Hepatic stellate cell (primary cell): ENCODE measurements around the gene AUTS2.
"Not testable (repeated sequence)": the region's sequence is repeated elsewhere in the genome, so short reads cannot be mapped to it uniquely, and the experiment has no call there.

Source experiments
- DNase-seq: peaks from one replicate; pipeline ENCODE4 v3.0.0; 2011; ENCODE audit warnings: low spot score

Gene AUTS2

DNA sequence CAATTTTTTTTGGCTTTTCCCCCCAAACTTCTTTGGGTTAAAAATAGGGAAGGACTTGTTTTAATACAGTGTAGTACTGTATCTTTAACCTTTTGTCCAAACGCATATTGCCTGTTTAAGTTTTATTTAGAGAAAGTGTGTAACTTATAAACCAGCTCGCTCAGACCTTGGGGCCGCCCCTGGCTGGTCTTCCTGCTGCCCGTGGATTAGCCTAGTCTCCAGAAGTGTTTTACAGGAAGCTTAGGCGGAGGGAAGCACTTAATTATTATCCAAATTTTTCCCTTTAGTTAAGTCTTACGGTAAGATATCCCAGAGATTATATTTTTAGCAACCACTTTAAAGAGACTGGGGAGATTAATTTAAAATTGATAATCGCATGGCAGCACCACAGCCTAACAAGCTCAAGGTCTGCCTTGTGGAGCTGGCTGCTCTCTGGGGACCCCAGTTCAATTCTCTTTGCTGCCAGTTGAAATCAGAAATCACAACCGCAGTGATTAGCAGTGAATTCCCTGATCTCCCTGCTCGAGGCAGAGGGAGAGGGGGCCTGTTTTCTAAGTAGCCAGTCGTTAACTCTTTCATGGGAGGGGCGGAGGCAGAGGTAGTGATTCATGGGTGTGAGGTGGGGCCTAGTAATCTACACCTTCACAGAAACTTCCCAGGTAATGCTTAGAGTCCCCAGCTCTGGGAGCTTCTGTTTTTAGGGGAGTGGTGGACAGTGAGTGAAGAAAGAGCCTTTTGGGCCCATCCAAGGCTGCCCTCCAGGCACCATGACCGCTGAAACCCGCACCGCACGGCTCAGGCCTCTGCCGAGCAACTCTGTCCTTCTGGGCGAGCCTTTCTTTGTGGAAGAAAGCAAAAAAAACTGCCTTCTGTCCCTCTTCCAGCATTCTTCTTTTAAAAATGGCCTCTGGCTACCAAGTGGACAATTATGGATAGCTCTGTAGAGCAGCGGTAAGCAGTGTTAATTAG, 984.9 kb downstream of the AUTS2 start:
- DNase-seq, result no peak

DNA sequence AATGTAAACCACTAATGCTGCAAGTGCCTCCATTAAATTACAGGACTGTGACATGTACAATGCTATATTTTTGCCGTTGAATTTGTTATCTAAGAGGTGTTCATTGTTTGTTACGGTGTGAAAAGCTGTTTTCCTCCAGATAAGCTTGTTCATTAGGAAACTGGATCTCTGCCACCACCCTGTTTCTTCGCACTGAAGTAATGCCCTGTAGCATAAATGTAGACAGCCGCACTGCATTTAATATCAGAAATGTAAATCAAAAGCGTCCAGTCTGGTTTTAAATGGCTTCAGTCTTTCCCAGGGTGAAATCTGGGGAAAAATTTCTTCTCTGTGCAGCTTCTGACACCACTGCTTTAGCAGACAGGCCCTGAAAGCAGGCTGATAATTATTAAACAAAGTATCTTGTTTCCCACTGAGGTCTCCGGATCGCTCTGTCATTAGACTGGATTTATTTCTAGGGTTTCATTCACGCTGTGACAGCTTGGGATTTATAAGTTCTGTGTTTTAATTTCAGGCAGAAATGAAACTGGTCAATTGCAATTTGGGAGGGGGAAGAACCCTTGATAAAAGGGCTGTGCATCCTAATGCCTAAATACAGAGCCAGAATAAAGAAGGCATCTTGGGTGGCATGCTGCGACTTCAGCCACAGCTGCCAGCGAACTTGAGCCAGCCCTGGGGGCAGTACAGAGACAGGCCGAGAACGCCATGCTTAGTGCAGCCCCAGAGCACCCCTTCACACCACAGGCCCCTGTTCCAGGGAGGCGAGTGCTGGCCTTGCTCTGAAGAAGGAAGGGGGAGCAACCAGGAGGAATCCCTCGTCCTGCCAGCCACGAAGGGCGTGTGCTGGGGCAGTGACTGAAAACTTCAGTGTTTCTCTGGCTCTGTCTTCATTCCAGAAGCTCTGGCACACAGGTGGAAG, 985.9 kb downstream of the AUTS2 start:
- no peak for DNase-seq

DNA sequence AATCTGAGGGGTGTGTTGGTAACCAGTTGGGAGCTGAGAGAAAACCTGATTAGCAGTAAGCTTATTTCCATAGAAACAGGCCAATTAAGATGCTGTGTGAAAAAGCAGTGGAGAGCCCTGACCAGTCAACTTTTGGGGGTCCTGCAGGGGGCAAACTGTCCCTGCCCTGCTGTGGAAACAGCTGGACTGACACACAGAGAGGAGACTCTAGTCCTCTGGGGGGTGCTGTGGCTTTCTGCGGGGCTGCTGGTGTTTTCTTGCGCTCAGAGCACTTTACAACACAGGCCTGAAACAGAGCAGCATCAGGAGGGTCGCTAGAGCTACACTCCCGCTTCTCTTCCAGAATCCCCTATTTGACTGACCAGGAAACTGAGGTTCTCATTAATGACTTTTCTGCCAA, 986.8 kb downstream of the AUTS2 start:
- DNase-seq, result no peak

DNA sequence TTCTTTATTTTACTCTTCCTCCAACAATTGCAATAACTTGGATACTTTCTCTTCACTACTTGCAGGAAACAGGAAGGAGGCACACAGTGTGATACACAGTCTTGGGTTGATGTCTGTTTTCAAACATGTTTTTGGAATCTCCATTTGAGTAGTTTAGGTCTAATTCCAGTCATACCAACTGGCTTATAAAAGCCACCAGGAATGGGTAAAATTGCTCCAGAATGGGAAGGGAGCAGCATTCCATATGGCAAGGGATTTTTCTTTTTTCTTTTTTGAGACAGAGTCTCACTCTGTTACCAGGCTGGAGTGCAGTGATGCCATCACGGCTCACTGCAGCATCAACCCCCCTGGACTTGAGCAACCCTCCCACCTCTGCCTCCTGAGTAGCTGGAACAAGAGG, 988.5 kb downstream of the AUTS2 start:
- DNase-seq, result no peak

DNA sequence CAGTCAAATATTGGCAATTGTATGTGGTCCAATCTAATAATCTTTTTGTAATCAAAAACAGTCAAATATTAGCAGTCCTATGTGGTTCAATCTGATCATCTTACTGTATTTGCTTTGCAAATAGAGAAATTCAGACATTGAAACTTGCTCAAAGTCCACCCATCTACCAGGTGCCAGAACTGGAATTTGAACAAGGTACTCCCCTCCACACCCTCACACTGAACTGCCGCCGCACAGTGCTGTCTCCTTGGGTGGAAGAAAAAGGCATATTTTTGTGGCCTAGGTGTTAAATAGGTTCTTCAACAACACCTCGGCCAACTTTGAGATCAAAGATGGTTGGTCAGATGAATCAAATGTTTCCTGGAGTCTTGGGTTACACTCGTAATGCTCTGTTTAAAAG, 989.5 kb downstream of the AUTS2 start:
- no peak for DNase-seq

DNA sequence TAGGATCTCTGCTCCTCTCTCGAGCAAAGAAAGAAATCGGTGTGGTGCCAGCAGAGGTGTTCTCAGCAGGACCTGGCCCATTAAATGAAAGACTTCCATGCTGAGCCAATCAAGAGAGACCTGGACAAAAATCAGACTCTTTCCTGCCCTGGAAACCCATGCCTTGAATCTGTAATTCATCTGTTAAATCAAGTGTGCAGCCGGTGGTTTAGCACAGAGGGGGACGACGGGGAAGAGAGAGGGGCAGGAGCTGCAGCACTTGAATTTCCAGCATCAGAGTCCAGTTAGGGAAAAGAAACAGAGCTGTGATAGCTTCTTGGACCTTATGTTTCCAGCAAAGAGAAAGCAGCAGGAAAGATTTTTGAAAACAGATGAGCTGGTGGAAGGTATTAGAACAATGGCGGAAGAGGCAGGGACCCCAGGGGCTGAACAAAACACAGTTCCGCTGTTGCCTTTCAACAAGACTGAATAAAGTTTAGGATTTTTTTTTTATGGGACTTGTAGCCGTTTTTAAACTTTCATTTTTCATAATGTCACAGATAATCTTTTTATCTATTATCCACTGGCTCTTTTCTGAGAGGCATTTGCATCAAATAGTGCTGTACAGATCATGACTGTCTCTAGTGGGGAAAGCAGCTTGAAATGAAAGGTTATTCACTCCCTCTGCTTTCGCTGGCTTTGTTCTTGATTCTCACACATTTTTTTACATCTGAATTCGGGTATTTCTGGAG, 990.1 kb downstream of the AUTS2 start:
- no peak for DNase-seq

DNA sequence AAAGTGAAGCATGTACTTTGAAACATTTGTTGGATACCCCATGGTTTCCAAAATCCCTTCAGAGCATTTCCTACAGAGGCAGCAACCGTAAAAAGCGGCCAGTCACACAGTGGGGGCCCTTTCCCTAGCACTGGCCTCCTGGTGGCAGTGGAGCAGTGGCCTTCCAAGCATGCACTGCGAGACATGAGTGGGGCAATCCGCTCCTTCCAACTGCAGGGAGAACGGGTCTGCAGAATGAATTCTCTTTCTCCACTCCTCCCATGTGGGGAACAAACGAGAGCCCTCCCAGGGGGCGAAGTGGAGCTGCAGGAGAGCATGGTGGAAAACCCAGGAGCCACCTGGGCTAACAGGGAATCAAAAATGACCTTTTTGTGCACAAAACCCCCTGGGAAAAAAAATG, 990.7 kb downstream of the AUTS2 start:
- DNase-seq, result no peak

DNA sequence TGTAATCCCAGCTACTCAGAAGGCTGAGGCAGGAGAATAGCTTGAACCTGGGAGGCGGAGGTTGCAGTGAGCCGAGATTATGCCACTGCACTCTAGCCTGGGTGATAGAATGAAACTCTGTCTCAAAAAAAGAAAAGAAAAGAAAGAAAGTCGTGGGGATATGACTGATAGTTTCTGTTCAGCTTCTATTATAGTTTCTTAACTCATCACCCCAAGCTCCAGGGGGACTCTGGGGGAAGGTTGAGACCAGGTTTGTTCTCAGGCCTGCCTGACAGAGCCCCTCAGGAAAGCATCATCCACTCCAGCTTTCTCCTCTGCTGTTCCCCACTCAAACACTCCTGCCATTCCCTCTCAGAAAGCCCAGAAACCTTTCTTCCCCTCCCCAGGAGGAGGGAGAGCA, 991.3 kb downstream of the AUTS2 start:
- DNase-seq, result no peak

DNA sequence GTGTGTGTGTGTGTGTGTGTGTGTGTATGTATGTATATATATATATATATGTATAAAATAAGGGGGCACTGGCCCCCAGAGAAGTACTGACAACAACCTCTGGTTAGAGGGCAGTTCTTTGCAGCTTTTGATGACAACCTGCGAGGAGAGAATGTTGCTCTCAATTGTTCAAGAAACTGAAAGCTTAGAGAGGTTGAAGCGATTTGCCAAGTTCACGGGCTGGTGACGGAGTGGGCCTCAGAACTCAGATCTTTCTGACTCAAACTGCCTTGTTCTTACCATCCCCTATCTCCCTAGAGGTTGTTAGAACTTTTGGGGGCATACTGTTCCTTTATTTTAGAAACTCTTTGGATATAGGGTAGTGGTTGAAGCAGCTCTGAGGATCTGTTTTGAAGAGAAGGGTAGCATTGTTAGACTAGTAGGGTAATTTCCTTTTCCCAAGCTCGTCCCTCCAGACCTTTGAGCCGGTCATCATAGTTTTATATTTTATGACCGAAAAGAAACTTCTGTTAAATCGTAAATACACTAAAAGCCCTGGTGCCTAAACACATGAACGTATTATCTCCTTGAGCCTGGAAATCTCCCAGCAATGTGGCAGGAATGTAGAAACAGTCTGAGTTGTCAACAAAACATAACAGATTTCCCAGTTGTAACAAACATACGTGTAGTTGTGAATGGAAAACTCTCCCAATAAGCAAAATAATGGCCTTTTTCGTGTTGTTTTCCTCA, 992.0 kb downstream of the AUTS2 start:
- no peak for DNase-seq

DNA sequence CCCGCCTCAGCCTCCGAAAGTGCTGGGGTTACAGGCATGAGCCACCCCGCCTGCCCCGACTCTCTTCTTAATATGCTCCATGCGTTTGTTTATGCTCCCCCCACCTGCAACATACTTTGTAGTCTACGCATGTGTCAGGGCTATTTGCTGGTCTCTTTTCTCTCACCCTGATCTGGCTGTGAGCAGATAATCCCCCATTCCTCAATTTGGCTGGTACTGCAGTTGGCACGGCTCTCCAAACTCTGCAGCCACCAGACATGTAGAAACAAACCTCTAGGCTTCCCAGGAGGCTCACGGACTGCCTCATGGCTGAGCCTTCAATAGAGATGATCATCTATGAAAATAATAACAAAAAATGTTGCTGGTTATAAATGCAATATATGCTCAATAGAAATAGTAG, 993.4 kb downstream of the AUTS2 start:
- no peak for DNase-seq

DNA sequence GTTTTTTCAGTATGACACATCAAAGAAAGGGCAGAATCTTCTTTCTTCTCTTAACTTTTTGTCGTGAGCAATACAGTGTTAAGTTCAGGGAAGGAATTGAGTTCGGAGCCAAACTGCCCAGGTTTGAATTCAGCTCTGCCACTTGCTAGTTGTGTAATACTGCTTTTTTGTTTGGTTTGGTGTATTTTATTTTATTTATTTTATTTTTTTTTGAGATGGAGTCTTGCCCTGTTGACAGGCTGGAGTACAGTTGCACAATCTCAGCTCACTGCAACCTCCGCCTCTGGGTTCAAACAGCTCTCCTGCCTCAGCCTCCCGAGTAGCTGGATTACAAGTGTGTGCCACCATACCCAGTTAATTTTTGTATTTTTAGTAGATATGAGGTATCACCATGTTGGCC, 993.9 kb downstream of the AUTS2 start:
- no peak for DNase-seq

DNA sequence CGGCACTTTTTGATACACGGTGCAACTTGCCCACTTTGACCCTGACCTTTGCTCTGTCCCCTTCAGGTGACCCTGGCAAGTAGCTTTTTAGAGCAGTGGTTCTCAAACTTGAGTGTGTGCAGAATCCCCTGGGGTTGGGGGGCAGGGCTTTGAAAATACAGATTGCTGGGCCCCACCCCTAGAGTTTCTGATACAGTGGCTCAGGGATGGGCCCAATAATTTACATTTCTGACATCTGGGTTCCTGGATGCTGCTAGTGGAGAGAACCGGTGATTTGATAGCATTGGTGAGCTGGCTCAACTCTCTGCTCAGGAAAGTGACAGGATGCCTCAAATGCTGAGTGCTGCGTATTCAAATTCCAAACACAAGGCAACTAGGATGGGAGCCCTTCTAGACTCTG, 995.9 kb downstream of the AUTS2 start:
- DNase-seq, result no peak

DNA sequence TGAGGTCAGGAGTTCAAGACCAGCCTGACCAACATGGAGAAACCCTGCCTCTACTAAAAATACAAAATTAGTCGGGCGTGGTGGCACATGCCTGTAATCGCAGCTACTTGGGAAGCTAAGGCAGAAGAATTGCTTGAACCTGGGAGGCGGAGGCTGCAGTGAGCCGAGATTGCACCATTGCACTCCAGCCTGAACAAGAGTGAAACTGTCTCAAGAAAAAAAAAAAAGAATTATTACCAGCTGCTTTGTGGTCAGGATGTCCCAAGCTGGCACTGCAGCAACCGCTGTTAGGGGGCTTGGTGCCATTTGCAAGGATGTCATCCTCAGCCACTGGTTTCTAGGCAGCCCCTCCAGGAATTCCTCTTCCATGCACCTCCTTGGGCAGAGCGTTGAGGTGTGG, 996.6 kb downstream of the AUTS2 start:
- not testable (repeated sequence) for DNase-seq

DNA sequence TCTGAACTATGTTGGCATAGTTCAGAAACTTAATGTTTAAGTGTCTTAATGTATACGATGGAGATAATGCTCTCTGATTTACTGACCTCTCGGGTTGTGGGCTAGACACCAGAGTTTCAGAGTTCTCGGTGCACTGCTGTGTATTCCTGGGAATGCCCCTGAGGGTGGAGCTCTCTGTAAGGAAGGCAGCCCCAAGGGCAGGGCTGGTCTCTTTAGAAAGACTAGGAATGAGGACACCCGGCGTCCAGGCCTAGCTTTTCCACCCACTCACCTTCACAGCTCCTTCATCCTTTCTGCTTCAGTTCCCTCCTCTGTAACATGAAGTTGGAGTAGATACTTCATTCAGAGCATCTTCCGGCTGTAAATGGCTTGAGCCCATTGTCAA, 997.1 kb downstream of the AUTS2 start:
- no peak for DNase-seq

DNA sequence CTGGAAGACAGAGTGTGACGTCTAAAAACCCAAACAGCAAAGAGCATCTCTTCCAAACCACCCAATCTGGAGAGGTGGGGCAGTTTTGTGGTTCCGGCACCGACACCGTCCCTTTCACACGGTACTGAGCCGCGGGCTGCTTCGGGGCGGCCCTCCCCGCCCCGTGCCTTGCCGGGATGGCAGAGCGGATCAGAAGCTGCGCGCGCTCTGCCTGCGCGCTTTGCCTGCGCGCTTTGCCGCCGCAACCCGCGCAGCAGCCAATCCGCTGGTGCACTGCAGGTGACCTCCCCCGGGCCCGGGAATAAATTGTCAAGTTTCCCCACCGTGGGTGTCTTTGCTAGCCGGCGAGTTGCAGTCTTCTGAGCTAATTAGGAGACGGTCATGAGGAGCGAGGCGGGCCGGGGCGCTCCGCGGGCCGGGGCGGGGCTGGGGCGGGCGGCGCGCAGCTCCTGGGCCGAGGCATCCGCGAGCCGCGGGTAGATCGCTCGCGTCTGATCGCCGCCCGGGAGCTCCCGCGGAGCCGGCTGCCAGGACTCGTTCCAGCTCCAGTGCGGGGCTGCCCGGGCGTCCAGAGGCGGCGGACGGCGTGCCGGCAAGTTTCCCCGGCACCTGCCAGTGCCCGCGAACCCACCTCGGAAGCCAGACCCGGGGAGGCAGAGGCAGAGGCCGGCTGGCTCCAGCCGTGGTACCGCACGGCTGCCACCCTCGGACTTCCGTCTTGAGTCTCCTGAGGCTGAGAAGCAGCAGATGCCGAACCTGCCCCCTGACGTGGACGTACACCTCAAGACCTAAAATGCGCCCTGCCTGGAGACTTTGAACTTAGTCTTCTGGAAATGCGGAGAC, 997.7 kb downstream of the AUTS2 start:
- no peak for DNase-seq

DNA sequence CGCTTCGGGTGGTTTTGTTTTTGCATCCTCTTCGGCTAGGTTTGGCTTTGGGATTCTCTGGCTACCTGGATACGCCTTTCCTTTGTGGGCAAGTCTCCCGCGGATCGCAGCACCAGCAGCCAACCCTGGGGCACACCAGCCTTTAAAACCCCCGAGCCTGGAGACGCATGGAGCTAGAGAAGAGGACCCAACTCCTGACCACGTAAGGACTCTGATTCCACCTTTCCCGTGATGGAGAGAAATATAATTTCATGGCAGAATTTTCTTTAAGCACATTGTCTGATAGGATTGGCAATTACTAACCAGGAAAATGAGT, 998.3 kb downstream of the AUTS2 start:
- DNase-seq, result no peak

DNA sequence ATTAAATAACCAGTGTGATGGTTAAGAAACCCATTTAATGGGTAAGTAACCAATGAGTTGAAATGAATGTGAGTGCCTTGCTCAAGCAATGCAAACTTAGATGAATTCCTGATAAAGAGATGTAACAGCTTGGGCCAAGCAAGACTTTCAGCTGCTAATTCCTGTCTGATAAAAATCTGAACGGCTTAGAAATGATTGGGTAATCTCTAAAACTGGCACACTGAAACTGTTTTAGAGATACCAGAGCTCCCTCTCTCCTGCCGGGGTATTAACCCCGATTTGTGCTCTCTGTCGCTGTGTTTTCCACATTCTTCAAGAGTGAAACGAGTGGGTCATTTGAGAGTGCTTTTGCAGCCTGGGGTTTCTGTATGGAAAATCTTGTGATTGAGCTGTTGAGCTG, 998.8 kb downstream of the AUTS2 start:
- no peak for DNase-seq

DNA sequence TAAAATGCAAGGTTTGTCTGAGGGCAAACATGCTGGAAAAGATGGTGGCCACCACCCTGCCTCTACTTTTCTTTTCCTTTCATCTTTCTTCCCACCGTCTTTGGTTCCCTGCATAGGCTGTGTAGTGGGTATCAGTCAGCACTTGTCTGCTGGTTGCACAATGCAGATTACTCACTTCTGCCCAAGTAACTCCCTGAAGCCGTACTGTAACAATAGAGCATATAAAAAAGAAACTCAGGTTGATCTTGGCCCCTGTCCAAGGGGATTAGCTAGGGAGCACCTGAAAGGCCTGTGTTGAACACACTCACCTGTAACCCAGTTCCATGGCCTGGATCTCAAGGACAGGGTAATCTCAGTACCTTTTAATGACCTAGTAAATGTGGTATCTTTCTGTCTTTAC, 1000.7 kb downstream of the AUTS2 start:
- DNase-seq, result no peak

DNA sequence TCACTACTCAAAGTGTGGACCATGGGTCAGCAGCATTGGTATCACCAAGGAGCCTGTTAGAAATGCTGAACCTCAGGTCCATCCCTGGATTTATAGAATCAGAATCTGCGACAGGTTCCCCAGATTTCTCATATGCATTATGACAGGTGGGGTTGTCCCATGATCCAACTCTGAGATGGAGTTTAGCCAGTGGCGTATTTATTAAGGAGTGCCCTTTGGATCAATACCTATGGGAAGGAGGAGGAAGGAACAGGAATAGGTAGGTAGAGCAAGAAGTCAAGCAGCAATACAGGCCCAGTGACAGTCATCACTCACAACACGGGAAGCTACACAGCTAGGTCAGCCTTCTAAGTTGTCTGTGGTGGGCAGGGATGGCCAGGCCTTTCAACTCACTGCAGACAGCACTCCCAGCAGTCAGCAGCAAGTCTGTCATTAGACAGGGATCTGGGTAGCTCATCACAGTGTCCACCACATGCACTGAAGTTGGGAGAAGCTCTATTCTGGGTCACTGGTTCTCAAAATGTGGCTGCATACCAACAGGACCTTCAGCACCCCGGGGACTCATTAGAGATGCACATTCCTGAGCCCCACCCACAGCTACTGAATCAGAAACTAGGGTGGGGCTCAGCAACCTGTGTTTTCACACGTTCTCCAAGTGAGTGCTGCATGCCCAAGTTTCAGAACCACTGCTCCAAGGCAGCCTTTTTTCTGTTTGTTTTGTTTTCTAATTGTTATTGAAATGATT, 1001.3 kb downstream of the AUTS2 start:
- DNase-seq, result no peak

DNA sequence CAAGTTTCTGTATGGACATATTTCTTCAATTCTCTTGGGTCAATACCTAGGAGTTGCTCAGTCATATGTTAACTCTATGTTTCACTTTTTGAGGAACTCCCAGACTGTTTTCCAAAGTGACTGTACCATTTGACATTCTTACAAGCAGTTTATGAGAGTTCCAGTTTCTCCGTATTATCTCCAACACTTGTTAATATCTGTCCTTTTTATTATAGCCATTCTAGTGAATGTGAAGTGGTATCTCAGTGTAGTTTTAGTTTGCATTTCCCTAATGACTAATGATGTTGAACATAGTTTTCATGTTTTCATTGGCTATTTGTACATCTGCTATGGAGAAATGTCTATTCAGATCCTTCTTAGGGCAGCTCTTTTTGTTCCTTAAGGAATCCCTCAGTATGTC, 1002.7 kb downstream of the AUTS2 start:
- no peak for DNase-seq
